IMR-90 (cell line): Measurements from ENCODE around the gene MRFAP1L1.

ENCODE experiments used
- CTCF ChIP-seq: conservative IDR thresholded peaks from 2 replicates; pipeline ENCODE4 v1.5.1; 2012; ENCODE audit warnings: mild to moderate bottlenecking, low read depth, low read length, improper control_type of control experiment
- POLR2A ChIP-seq: IDR thresholded peaks from 2 replicates; pipeline ENCODE4 v1.6.1; 2012; ENCODE audit warnings: mild to moderate bottlenecking, low read depth, low read length
- RAD21 ChIP-seq: IDR thresholded peaks from 2 replicates; pipeline ENCODE4 v1.6.1; 2012; ENCODE audit warnings: low read length, improper control_type of control experiment
- RFX5 ChIP-seq: IDR thresholded peaks from 2 replicates; pipeline ENCODE4 v1.8.0; 2012; ENCODE audit warnings: low read depth, mild to moderate bottlenecking, low read length, moderate library complexity
- SMC3 ChIP-seq: fragments of 150-350 bp; IDR thresholded peaks from 2 replicates; pipeline ENCODE4 v1.6.1; 2016; ENCODE audit warnings: low read depth, mild to moderate bottlenecking, antibody characterized with exemption, low read length, moderate library complexity

- TF ChIP-seq POLR2A (no peak), RFX5 (no peak), CTCF (no peak), RAD21 (no peak), SMC3 (no peak)
Observed at GRCh38 chr4:6727943-6728250, 18.2 kb upstream of the MRFAP1L1 start.
